NOMO-1 (cell line): ENCODE results near the gene FH.

ENCODE experiments used
- DNase-seq, 2 experiments: peaks; one replicate each; lab custom pipeline; 2025; ENCODE audit not compliant: unreplicated experiment in 2 of 2; lab: John Stamatoyannopoulos, UW

Gene FH

DNA sequence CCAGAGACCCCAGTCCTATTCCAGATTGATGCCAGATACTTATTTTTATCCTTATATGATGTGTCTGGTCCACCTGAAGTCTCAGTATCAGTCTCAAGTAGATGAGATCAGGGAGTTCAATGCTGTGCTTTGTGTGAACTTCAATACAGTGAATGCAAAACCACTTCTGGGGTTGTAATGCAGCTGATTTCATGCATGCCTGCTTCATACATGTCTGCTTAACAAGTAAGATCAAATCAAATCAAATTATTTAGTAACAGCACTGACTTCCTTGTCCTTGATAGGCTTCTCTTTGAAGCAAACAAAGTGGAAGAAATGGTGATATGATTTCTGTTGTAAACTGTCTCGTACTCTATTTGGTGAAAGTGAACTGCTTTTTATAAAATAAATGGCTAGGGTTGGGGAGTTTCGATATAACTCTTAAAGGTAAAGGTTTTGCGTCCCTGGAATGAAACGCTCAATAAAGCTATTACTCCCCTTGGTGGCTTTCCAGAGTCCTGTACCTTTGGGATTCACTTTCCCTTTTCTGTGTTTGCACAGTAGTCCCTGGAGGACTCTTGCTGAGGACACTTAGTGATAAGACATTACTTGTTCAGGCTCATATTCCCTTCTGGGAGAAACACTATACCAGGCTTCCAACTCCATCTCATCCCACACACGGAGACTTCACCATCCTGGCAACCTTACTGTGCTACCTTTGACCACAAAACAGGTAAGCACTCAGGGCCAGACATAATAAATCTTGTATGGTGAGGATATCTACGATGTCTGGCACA is 59.3 kb downstream of the FH start:
- DNase-seq, result no peak

DNA sequence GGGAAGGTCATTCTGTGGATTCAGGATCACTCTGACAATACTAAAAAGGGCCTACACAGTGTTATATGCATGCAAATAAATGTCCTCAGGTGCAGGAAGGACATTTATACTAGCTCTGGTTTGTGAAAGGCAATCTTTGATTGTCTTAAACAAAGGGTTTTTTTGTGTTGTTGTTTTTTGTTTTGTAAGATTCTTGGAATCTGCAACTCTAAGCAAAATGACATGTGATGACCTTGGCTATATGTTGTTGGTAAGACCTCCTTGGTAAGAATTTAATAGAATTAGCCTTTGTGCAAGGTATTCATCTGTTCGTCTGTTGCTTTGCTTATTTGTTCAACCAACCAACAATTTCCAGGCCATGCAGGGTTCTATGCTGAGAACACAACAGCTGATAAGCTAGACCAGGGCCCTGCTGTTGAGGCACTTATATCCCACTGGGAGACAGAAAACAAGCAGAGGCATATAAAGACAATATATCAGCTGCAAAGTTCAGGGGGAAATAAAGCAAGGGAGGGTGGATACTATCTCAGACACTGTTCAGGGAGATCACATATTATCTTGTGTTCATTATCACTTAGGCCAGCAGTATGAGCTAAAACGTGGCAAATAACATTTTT is 60.3 kb downstream of the FH start:
- DNase-seq, result no peak

DNA sequence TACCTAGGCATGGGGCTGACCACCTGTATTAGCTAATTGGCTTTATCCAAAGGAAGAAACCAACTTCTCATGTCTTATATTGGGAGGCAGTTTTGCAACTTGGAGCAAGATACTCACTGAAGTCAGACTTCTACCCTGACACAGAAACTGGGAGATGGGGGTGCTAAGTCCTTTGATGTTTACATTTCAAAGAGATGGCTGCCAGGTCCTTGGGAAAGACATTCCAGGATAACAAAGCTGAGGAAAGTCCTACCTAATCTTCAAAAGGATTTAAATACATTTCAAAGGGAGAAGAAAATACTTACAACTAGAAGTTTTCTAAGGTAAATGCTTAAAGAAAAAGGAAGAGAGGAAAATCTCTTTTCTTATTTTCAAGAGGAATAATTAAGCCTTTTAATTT is 62.1 kb downstream of the FH start:
- no peak for DNase-seq

DNA sequence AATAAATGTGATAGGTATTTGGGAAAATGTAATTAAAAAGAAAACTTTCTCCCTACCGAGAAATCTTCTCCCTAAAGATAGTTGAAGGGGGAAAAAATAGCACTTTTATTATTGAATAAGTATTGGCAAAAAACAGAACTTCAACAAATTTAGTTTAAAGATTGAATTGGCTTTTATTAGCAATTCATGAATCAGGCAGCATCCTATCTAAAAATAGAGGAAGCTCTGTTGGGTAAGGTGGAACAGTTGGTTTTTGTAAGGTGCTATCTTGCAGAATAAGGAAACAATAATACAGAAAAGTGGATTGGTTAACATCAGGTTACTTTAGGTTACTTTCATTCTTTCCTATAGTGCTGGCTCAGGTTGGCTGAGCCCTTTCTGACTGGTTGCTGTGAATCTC is 62.8 kb downstream of the FH start:
- DNase-seq, result no peak

DNA sequence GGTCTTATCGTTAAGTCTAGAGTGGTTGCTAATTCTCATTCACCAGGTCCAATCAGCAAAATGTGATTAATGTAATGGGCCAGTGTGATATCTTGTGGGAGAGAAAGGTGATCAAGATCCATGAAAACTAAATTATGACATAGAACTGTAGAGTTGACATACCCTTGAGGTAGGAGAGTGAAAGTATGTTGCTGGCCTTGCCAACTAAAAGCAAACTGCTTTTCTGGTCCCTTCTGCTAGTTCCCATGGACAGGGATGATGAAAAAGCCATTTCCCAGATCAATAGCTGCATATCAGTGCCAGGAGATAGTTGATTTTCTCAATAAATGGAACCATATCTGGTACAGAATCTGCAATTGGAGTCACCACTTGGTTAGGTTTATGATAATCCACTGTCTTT is 65.8 kb downstream of the FH start:
- DNase-seq, result no peak

DNA sequence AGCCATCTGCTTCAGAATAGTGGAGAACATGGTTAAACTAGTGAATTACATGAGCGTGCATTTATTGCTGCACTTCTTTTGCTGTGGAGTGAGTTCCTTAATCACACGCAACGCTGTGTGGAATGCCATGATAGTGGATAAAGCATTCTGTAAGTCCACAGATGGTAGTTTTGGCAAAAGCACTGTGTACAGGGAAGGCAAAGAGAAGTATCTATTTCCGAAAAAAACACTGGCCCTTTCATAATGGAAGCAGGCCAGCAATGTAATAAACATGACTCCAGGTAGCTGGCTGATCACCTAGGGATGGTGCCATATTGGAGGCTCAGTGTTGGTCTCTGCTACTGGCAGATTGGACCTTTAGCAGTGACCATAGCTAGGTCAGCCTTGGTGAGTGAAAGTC is 67.6 kb downstream of the FH start:
- no peak for DNase-seq
